NCI-H2171 treated with DMSO at 0.1 percent for 48 hours (cell line): ENCODE results near the gene ARMC10.
"Not testable (repeated sequence)": the region's sequence is repeated elsewhere in the genome, so short reads cannot be mapped to it uniquely, and the experiment has no call there.

Experiments
- DNase-seq: peaks from one replicate; lab custom pipeline; 2025; lab: John Stamatoyannopoulos, UW

The ARMC10 gene

DNA sequence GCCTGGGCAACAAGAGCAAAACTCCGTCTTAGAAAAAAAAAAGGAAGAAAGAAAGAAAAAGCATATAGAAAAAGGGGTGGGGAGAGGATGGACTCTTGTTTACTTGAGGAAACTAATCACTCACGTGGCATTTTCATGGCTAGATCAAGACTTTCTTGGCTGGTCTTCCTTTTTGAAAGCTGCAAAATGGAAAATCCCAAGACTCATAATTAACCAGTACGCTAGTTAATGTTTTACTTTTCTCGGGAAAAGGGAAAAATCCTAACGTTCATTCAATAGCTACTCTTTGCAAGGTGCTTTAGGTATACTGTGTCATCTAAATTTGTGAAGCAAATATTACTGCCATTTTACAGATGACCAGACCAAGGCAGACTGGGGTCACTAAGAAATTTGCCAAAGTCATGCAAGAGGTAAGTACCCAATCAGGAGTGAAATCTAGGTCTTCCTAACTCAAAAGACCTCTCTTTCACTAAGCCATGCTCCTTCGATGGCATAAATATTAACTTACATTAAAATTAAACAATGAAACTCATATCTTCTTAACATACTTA is 49.6 kb downstream of the ARMC10 start:
- DNase-seq: no peak

DNA sequence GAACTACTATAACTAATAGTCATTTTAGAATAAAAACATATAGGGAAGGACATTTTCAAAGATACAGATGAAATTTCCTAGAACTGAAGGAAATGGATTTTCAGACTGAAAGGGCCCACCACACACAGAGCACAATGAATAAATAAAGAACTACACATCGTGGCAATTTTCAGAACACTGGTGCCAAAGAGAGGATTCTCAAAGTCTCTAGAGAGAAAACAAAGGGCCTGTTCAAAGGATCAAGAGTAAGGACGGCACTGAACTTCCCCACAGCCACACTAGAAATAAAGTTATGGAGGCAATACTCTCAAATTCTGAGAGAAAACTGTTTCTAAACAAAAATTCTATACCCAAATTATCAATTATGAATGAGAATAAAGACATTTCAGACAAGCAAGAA is 52.1 kb downstream of the ARMC10 start:
- DNase-seq: no peak

DNA sequence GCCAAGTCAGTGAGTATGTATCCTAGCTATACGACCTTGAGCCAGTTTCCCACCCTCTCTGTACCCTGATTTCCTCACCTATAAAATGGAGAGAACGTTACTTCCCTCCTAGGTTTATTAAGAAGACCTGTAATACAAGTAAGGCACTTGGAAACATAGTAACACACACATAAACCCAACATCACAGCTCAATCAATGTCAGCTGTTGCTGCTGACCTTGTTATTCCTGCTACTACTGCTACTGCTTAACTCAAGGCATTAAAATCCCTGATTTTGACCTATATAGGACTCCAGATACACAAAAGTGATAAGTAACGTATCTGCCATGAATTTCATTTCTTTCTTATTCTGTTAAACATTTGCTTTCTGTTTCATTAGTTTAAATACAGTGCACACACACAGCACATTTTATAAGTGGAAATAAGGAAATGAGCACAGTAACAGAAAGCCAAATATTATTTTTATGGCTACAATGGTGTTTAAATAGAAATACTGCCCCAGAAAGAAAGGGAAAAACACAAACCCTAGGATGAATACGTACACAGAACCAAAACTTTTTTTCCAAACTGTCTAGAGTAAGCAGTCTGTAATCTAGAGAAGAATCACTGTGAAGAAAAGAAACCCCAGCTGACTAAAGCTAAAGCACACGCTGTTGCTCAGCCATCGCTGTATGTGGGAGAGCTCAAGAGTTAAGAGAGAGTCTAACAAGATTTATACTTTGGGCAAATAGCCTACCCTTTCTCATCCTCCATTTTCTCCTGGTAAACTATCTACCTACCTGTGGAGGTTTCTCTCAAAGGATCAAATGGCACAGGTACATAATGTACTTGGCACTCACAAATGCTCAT is 55.0 kb downstream of the ARMC10 start:
- no peak for DNase-seq

DNA sequence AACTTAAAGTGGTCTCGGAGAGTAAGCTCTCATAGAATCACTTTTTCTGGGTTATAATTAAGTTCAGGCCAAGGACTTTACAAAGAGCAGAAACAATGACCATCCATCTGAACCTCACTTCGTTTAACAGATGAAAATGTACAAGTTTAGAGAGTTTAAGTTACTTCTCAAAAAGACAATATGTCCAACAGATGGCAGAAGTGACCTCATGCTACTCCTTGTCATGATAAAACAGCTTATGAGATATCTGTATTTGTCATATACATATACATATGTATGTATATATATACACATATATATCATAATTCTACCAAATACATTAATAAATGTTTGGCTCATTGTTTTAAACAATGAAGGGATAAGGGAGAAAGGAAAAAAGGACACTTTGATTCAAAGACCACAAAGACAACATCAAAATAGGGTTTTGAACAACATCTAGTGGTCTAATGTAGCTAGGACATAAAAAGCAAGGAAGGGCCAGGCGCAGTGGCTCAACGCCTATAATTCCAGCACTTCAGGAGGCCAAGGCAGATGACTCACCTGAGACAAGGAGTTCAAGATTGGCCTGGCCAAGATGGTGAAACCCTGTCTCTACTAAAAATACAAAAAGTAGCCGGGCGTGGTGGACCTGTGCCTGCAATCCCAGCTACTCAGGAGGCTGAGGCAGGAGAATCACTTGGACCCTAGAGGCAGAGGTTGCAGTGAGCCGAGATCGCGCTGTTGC is 56.1 kb downstream of the ARMC10 start:
- no peak for DNase-seq

DNA sequence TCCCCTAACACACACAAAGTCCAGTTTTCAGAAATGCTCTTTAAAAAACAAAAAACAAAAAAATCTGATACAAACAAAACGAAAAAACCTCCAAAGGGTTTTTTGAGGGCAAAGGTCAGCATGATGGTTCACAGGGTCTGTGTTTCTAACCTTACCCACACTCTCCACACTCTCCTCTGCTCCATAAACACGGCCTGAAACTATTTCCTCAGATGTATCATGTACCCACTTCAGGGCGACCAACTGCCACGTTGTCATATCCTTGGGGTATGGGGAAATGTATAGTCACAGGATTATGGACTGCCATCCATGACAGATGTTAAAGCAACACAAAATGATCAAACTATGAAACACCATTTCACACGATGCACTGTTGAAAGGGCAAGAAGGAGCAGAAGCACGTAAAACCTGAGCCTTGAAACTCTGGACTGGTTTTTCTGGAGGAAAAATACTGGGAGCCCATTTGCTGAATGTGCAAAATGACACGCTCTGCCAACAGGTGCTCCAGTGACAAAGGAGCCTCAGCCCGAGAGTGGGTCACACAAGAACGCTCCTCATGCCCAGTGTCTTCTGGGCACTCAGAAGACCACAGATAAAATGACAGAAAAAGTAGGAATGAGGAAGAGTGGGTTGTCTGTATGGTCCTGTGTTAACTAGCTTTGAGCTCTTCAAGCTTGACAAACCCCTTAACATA is 58.2 kb downstream of the ARMC10 start:
- DNase-seq: no peak

DNA sequence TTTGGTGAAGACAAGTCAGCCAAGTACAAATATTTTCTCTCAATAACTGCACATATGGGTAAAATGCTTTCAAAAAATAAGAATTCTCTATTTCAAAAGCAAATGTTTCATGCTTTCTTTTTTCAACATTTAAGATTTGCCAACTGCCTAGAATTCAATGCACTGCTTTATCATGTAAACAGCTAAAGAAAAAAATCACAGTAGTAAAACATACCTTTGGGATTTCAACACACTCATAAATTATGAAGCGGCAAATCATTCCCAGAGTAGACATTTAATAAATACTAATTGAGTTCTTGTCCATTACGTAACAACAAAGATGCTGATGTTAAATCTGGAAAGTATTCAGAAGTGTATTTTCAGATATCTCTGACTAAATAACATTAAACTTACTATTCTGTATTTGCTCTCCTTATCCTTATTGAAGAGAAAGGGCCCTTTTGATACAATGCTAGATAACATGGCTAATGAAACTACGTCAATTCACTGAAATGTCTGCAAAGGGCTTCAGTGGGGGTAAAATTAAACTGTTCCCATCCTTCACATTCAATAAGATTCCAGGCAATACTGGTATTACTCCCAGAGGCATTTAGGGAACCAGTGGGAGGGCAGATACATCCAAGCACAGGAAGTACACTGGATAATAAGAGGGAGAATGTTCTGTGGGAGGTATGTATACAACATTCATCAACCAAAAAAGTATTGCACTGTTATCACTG is 60.1 kb downstream of the ARMC10 start:
- DNase-seq: no peak

DNA sequence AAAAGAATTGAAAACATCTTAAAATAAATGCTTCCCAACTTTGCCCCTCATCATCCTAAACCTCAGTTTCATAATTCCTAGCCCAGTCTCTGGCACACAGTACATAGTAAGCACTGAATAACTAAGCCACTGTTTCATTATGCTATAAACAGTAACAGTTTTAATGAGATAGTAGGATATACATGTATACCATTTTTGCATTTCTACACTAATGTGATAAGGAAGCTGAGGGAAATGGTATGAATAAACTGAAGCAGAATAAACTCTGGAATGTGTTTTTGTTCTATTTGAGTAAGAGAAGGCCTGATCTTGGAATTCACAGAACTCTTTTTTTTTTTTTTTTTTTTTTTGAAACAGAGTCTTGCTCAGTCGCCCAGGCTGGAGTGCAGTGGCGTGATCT is 65.1 kb downstream of the ARMC10 start:
- DNase-seq: no peak

DNA sequence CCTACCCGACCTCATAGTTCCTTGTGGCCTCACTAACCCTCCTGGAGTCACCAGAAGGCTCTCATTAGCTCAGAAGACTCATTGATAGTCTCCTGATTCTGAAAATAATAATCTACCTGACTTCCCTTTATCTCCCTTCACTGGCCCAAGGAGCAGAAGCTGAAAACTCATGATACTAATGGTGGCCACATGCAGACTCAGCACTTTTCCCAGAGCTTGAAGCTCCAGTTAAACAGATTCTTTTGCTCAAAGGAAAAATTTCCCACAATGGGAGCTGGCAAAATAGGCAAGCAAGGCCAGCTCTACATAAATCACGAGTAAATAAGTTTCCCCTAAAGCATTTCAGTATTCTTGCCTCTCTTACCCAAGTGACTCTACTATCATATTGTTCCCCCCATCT is 65.7 kb downstream of the ARMC10 start:
- no peak for DNase-seq

DNA sequence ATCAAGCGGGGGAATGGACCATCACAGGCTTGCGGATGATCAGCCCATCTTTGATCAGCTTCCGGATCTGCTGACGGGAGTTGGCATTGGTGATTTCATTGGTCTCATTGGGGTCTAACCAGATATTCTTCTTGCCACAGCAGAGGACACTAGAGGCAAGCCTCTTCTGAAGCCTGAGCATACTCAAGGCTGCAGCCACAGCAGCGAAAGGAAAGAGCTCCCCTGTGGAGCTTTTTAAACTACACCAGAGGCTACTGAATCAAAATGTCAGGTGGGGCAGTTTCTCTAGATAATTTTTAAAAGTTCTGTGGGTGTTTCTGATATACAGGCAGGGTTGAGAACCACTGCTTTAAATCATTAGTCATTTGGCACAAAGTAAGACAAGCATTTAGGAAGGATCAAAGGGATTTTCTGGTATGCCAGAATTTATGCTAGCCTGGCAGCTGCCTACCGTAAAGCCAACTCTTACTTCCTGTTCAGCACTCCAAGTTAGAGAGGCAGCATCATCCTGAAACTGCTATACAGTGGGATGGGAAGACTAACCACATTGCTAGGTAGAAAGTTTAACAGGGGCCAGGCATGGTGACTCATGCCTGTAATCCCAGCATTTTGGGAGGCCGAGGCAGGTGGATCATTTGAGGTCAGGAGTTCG is 66.9 kb downstream of the ARMC10 start:
- DNase-seq: no peak

DNA sequence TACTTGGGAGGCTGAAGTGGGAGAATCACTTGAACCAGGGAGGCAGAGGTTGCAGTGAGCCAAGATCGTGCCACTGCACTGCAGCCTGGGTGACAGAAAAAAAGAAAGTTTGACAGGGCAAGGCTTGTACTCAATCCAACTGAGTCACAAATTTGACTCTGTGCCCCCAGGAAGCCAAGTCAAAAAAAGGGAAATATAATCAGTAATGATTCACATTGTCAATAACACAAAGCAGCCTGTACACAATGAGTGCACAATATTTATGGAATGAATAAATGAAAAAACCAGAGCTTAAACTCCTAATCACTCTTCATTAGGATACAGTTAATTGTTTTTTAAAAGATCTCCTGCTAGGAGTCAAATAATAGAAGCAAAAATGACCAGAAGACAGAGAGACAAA is 67.6 kb downstream of the ARMC10 start:
- no peak for DNase-seq

DNA sequence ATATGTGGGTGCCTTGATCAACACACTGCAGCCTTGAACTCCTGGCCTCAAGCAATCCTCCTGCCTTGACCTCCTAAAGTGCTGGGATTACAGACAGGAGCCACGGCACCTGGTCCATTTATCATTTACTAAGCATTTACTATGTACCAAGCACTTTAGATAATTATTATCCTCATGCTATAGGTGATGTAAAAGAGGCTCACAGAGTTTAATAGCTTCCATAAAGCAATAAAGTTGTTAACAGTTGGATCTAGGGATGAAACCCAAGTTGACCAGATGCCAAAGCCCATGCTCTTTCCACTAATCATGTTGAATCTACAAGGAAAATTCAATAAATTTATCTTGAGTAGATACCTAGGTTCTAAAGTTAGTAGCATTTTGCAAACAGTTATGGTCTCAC is 68.9 kb downstream of the ARMC10 start:
- no peak for DNase-seq

DNA sequence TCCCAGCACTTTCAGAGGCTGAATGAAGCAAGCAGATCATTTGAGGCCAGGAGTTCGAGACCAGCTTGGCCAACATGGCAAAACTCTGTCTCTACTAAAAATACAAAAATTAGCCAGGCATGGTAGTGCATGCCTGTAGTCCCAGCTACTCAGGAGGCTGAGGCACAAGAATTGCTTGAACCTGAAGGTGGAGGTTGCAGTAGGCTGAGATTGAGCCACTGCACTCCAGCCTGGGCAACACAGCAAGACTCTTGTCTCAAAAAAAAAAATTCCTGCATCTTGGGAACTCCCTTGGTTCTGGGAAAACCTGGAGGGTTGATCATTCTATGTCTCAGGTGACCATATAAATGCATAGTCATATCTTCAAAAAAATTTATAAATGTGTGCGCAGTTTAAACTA is 69.8 kb downstream of the ARMC10 start:
- not testable (repeated sequence) for DNase-seq

DNA sequence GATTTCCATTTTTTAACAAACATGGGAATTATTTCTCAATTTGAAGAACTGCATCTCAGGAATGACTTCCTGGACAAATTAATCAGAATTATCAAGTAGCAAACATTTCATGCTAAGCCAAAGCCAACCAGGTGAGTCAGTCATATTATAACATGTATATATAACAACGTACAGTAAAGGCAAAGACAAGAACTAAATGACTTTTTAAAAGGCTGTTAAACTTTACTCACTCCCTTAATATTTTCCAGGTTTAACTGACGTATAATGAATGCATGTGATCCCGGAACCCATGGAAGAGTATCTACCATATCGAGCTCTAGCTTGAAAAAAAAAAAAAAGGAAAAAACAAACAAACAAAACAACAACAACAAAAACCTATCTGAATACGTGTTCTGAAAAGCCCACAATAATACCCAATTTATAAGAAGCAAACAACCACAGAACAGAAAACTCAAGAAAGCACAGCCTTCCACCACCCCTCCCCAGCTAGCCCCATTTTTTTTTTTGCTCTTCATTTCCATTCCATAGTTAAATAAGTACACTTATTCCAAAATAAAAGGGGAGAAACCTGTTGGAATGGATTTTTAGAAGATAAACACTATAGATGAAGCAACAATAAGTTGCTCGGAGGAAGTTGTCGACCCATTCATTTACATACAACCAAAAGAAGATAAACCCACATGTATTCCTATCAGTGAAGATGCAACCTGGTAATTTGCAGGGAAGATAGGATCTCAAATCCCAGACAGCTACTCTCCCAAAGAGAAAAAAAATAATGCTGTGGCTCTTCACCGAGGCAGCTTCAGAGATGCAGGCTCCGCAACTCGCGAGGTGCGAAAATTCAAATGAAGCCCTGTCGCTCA is 73.4 kb downstream of the ARMC10 start:
- DNase-seq: peak; percentile 35
